PC-3 (cell line): ENCODE measurements around the gene RASA2. TPM values are rescaled to one million over a fixed set of nuclear protein-coding genes. Genes with fewer than 3 reads are reported as not detected.

ENCODE experiments used
- ATAC-seq: fragments of 200-7000 bp; cut with Tn5 transposase; 2 replicates; pipeline ENCODE4 v1.9.1; 2020; ENCODE audit warnings: mild to moderate bottlenecking, moderate library complexity
- BruUV-seq: library from RNA; stranded (reverse); fragments of 400-500 nt; replicated peaks from 2 replicates; lab custom pipeline; 2021; lab: Mats Ljungman, UMichigan
- CTCF ChIA-PET: fragments of 300-600 bp; sonication (Branson Sonifier 250); formaldehyde crosslinking; loops from one replicate; lab custom pipeline; 2022; ENCODE audit warnings: antibody characterized with exemption; lab: Charles Lee
- POLR2A ChIA-PET: fragments of 300-600 bp; sonication (Branson Sonifier 250); formaldehyde crosslinking; loops from one replicate; lab custom pipeline; 2022; ENCODE audit warnings: antibody characterized with exemption; ENCODE audit not compliant: unreplicated experiment; lab: Charles Lee
- DNase-seq: peaks from one replicate; pipeline ENCODE4 v3.0.0-alpha.2; 2015
- H2AFZ ChIP-seq: fragments of 300-600 bp; sonication (generic); 2 replicates; pipeline ENCODE4 v1.6.0; 2016; ENCODE audit warnings: antibody characterized with exemption, low read length
- H3F3A ChIP-seq: fragments of 300-600 bp; sonication (generic); one replicate; pipeline ENCODE4 v1.6.0; 2017; ENCODE audit warnings: antibody characterized with exemption, low read length, control low read depth, mild to moderate bottlenecking; ENCODE audit not compliant: unreplicated experiment
- H3K27ac ChIP-seq: fragments of 300-600 bp; sonication (generic); 2 replicates; pipeline ENCODE4 v1.5.1; 2016; ENCODE audit warnings: mild to moderate bottlenecking, low read length
- H3K27me3 ChIP-seq: fragments of 300-600 bp; sonication (generic); 2 replicates; pipeline ENCODE4 v1.6.1; 2016; ENCODE audit warnings: low read length, mixed read lengths
- H3K36me3 ChIP-seq: fragments of 300-600 bp; sonication (generic); 2 replicates; pipeline ENCODE4 v1.6.1; 2016; ENCODE audit warnings: low read depth, mixed run types, low read length, mixed read lengths
- H3K4me1 ChIP-seq: fragments of 300-600 bp; sonication (generic); 2 replicates; pipeline ENCODE4 v1.5.1; 2016; ENCODE audit warnings: low read length; ENCODE audit not compliant: insufficient read depth
- H3K4me2 ChIP-seq: fragments of 300-600 bp; sonication (generic); 2 replicates; pipeline ENCODE4 v1.6.0; 2016; ENCODE audit warnings: low read length
- H3K4me3 ChIP-seq: fragments of 300-600 bp; sonication (generic); 2 replicates; pipeline ENCODE4 v1.5.1; 2016; ENCODE audit warnings: mild to moderate bottlenecking, low read length, mixed read lengths
- H3K79me2 ChIP-seq: fragments of 300-600 bp; sonication (generic); 2 replicates; pipeline ENCODE4 v1.6.1; 2017; ENCODE audit warnings: low read length, mixed read lengths
- H3K9ac ChIP-seq: fragments of 300-600 bp; sonication (generic); 2 replicates; pipeline ENCODE4 v1.6.0; 2016; ENCODE audit warnings: mild to moderate bottlenecking, low read length
- H3K9me2 ChIP-seq: fragments of 300-600 bp; sonication (generic); replicated peaks from 2 replicates; pipeline ENCODE4 v1.6.1; 2016; ENCODE audit warnings: mixed run types, low read length, mixed read lengths
- H3K9me3 ChIP-seq: fragments of 300-600 bp; sonication (generic); 2 replicates; pipeline ENCODE4 v1.6.1; 2016; ENCODE audit warnings: low read length, mixed read lengths
- H4K20me1 ChIP-seq: fragments of 300-600 bp; sonication (generic); 2 replicates; pipeline ENCODE4 v1.6.1; 2016; ENCODE audit warnings: low read length, mixed read lengths
- CTCF ChIP-seq: fragments of 300-600 bp; sonication (generic); conservative IDR thresholded peaks from 2 replicates; pipeline ENCODE4 v1.5.1; 2017; ENCODE audit warnings: antibody characterized with exemption, low read depth, mild to moderate bottlenecking, low read length
- EZH2 ChIP-seq: fragments of 300-600 bp; sonication (generic); IDR thresholded peaks from one replicate; pipeline ENCODE4 v1.6.1; 2017; ENCODE audit warnings: antibody characterized with exemption, mild to moderate bottlenecking, low read length; ENCODE audit not compliant: unreplicated experiment
- EZH2phosphoT487 ChIP-seq: fragments of 300-600 bp; sonication (generic); IDR thresholded peaks from 2 replicates; pipeline ENCODE4 v1.6.1; 2018; ENCODE audit warnings: mild to moderate bottlenecking, antibody characterized with exemption, low read length, borderline replicate concordance
- intact Hi-C: fragments of 100-400 bp; cut with micrococcal nuclease; formaldehyde crosslinking; loops from 2 replicates; pipeline ENCODE4 v1.9.0; 2023
- total RNA-seq: library from RNA; depleted of rRNA; stranded (reverse); fragments of >200 nt; gene quantifications from 2 replicates; pipeline ENCODE4 v1.2.3, GENCODE V29; 2014

Gene RASA2
- total RNA-seq, 1 experiment from 2014 or later = 3.7 TPM

GRCh38 chr3:141643391-141643790 lies 156.6 kb downstream of the RASA2 start:
- DNase-seq = peak; percentile 7

GRCh38 chr3:141643796-141644195 lies 157.0 kb downstream of the RASA2 start:
- POLR2A ChIA-PET = no interaction called here

More at GRCh38 chr3:141643391-141643790, 156.6 kb downstream of the RASA2 start:
- H3K9ac ChIP-seq = no peak overlapping the region
- intact Hi-C loops = no loop called here
- H3K36me3 ChIP-seq = no peaks in the 10 kb centered on the region; the same call in 1 of the 2 replicates
- CTCF ChIA-PET = no interaction called here
- no peaks in the 10 kb centered on the region for H3K79me2 ChIP-seq
- 0 out of 2 replicates have a peak, but pooled peaks cover 6% of the 10 kb centered on the region for H3K4me1 ChIP-seq
- H2AFZ ChIP-seq = no peak overlapping the region
- no peak for TF ChIP-seq CTCF
- TF ChIP-seq EZH2phosphoT487 = no peak
- no peak for TF ChIP-seq EZH2
- H3K9me2 ChIP-seq = no peaks in the 10 kb centered on the region
- POLR2A ChIA-PET = no interaction called here
- H3F3A ChIP-seq = no peaks in the 10 kb centered on the region
- BruUV-seq = no TSS peak
- no peak overlapping the region for H3K27ac ChIP-seq
- no peaks in the 10 kb centered on the region for H3K9me3 ChIP-seq
- no peak overlapping the region for H3K4me2 ChIP-seq
- H3K4me3 ChIP-seq = no peak overlapping the region
- H4K20me1 ChIP-seq = no peaks in the 10 kb centered on the region
- H3K27me3 ChIP-seq = no peaks in the 10 kb centered on the region
- ATAC-seq = no peak

More at GRCh38 chr3:141643796-141644195, 157.0 kb downstream of the RASA2 start:
- H3K4me3 ChIP-seq = no peak overlapping the region
- no peak overlapping the region for H3K9ac ChIP-seq
- H2AFZ ChIP-seq = no peak overlapping the region
- CTCF ChIA-PET = no interaction called here
- no peaks in the 10 kb centered on the region for H3K9me3 ChIP-seq
- no peaks in the 10 kb centered on the region for H3K79me2 ChIP-seq
- no peaks in the 10 kb centered on the region for H4K20me1 ChIP-seq
- no peaks in the 10 kb centered on the region for H3F3A ChIP-seq
- 0 out of 2 replicates have a peak, but pooled peaks cover 6% of the 10 kb centered on the region for H3K4me1 ChIP-seq
- DNase-seq = peak; percentile 32
- intact Hi-C loops = no loop called here
- no peaks in the 10 kb centered on the region for H3K27me3 ChIP-seq
- no peak overlapping the region for H3K27ac ChIP-seq
- ATAC-seq = no peak
- no peaks in the 10 kb centered on the region; the same call in 1 of the 2 replicates for H3K36me3 ChIP-seq
- H3K9me2 ChIP-seq = no peaks in the 10 kb centered on the region
- TF ChIP-seq EZH2 (no peak), EZH2phosphoT487 (no peak), CTCF (no peak)
- no peak overlapping the region for H3K4me2 ChIP-seq
- no TSS peak for BruUV-seq
